ENCODE data around the gene FRYL.
"Not testable (repeated sequence)": the region's sequence is repeated elsewhere in the genome, so short reads cannot be mapped to it uniquely, and the experiment has no call there.

The FRYL gene

DNA sequence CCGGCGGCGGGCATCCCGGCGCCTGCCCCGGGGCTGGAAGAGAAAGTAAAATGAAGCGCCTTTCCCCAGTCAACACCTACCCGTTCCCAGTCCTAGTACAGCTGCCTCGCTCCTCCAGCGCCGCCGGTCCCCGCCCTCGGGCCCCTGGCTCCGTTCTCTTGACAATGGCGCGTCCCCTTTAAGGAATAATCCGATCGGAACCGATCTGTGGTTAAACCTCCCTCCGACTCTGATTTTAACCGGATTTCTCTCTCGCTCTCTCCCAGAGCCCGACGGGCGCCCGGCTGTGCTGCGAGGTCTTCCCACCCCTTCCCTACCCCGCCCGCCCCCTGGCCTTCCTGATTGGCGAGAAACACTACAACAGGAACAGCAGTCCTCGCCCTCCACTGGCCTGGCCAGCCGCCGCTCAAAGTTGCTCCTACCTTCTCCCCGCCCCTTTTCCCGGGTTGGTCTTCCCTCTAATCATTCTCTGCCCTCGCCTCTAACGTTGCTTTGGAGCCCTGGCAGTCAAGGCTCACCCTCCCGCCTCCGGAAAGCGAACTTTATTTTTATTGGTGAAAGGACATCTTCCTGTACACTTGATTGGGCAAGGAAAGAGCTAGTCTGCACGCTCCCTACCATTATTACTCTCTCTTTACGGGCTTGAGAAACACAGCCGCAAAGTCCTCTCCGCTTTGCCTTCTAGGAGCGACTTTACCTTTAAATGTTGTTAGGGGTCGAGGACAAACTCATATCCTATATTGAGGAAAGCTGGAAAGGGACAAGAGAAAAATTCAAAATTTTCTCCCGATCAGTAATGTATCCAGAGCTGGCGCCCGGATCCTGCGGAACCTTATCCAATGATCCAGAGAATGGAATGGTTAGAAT is at the start of gene FRYL:
TSS of gene FRYL (minus strand) at position 282 of the 867 bp plus-strand sequence. CDS start 145,869 bp downstream, outside the sequence.
- peak; percentile 92 to 99 for DNase-seq (ENCODE audit: extremely low read depth in 1 of 2, low read depth in 1 of 2)

GRCh38 chr4:48827622-48828021 is 47.5 kb upstream of the FRYL start:
- DNase-seq (ENCODE audit: extremely low read depth in 1 of 2, low read depth in 1 of 2): no peak

GRCh38 chr4:48821431-48821830 is 41.4 kb upstream of the FRYL start:
- DNase-seq (ENCODE audit: extremely low read depth in 1 of 2, low read depth in 1 of 2): not testable (repeated sequence)

- DNase-seq (ENCODE audit: extremely low read depth in 1 of 2, low read depth in 1 of 2): no peak
These were observed 36.9 kb upstream of the FRYL start for GRCh38 chr4:48816971-48817370.

DNA sequence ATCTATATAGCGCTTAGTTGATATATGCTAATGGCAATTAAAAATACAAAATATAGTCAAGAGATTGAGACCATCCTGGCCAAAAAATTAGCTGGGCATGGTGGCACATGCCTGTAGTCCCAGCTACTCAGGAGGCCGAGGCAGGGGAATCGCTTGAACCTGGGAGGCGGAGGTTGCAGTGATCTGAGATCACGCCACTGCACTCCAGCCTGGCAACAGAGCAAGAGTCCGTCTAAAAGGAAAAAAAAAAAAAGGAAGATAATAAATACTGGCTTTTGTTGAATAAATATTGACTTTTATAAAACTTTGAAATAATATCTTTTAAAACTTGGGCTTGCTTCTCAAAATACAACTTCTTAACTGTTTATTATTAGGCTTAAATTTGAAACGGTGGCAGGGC is 36.2 kb upstream of the FRYL start:
- DNase-seq (ENCODE audit: extremely low read depth in 1 of 2, low read depth in 1 of 2): not testable (repeated sequence)

DNA sequence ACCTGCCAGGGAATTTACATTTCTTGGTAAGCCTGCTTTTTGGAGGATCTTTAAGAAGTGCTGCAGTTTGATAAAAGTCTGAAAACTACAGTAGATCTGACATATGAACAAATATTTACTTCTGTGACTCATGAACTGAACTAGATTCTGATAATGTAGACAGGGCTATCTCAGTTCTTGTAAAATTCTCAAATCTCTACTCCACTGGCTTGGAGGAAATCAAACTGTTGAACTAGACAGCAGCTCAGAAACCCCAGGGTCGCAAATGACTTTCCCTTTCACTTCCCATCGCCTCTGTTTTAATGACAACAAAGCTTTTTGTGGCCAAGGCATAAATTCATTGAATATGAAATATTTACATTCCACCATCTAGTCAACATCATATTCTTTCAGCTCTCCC is 35.4 kb upstream of the FRYL start:
- DNase-seq (ENCODE audit: extremely low read depth in 1 of 2, low read depth in 1 of 2): no peak

DNA sequence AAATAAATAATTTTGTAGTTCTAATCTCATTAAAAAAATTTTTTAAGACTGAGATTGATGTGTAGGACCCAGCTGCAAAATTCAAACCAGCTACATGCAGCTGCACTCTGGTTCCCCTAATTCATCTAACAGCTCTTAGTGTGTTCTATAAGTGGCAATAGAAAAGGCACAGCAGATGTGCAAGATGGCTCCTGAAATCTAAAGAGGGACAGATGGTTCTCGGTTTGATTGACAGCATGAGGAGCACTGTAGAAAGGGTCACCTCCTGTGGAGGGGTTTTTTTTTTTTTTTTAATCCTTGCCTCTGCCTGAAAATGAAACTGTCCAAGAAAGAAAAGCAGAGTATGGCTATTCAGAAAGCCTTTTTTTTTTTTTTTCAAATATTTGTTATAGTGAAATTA is 33.9 kb upstream of the FRYL start:
- no peak for DNase-seq (ENCODE audit: extremely low read depth in 1 of 2, low read depth in 1 of 2)

- no peak for DNase-seq (ENCODE audit: extremely low read depth in 1 of 2, low read depth in 1 of 2)
These were observed 32.8 kb upstream of the FRYL start for GRCh38 chr4:48812866-48813265.

GRCh38 chr4:48804584-48805301 is 24.7 kb upstream of the FRYL start:
- DNase-seq (ENCODE audit: extremely low read depth in 1 of 2, low read depth in 1 of 2): no peak

- no peak for DNase-seq (ENCODE audit: extremely low read depth in 1 of 2, low read depth in 1 of 2)
These were observed 21.1 kb upstream of the FRYL start for GRCh38 chr4:48801016-48801715.

DNA sequence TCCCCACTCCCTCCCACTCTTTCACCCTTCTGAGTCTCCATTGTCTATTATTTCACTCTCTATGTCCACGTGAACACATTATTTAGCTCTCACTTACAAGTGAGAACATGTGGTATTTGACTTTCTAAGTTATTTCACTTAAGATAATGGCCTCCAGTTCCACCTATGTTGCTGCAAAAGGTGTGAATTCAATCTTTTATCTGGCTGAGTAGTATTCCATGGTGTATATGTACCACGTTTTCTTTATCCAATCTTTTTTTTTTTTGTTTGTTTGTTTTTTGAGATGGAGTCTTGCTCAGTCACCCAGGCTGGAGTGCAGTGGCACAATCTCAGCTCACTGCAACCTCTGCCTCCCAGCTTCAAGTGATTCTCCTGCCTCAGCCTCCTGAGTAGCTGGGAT is 20.1 kb upstream of the FRYL start:
- not testable (repeated sequence) for DNase-seq (ENCODE audit: extremely low read depth in 1 of 2, low read depth in 1 of 2)

DNA sequence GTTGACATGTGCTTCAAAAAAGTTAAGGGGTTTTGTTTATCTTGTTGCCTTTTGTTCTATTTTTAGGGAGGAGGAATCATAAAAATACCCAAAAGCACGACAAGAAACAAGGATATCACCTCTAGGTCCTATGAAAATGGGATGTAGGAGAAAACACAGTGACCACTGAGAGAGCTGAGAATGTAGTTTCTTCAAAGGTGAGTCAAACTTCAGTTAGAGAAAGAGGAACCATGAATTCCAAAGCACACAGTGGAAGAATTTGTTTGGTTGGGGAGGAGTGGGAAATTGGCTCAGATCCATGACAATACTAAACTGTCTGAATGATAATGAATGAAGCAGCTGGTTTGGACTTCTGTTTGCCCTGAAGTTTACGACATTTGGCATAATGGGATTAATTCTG is 19.1 kb upstream of the FRYL start:
- no peak for DNase-seq (ENCODE audit: extremely low read depth in 1 of 2, low read depth in 1 of 2)

GRCh38 chr4:48798117-48798516 is 18.0 kb upstream of the FRYL start:
- DNase-seq (ENCODE audit: extremely low read depth in 1 of 2, low read depth in 1 of 2): no peak

DNA sequence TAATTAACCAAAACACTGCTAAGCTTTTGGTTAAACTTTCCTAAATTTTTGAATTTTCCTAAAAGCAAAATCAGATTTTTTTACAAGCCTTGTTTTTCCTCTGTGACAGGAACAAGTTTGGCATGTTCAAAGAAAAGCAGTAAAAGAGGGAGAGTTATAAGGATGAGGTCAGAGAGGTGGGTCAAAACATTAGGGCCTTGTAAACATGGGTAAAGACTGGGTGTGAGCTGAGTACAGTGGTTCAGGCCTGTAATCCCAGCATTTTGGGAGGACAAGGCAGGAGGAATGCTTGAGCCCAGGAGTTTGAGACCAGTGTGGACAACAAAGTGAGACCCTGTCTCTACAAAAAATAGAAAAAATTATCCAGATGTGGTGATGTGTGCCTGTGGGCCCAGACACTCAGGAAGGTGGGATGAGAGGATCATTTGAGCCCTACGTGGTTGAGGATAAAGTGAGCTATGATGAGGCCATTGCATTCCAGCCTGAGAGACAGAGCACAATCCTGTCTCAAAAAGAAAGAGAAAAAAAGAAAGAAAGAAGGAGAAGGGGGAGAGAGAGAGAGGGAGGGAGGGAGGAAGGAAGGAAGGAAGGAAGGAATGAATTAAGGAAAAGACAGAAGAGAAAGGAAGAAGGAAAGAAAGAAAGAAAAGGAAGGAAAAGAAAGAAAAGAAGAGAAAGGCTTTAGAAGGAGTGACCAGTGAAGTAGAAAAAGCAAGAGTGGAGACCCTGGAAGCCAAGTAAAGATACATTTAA is 17.0 kb upstream of the FRYL start:
- DNase-seq (ENCODE audit: extremely low read depth in 1 of 2, low read depth in 1 of 2): no peak

DNA sequence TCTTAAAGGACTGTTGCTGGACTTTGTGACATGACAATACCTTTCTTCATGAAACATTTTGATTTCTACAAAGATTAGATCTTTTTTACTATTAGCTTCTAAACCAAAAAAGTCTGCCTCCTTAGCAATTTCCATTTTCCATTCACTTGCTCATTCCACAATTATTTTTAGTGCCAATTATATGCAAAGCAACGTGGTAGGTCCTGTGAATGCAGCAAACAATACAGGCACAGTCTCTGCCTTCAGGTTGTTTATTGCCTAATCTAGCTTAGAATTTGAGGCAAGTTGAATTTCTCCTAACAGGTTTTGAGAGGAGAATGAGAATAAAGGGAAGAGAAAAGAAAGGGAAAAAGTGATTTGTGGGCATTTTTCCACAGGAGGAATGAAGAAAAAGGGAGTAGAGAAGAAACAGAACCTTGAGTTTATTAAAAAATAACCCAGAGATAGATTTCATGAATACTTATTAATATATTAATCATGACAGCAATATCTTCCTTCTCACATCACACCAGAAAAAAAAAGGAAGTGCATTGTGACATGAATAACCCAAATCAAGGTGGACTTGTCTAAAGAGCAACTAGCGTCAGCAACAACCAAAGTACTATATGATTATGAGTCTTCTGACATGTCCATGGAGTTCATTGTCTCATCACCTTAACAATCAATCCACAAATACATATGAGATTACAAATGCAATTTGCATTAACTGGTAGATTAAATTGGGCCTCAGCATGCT is 16.3 kb upstream of the FRYL start:
- DNase-seq (ENCODE audit: extremely low read depth in 1 of 2, low read depth in 1 of 2): no peak

- no peak for DNase-seq (ENCODE audit: extremely low read depth in 1 of 2, low read depth in 1 of 2)
These were observed 15.0 kb upstream of the FRYL start for GRCh38 chr4:48795108-48795507.

DNA sequence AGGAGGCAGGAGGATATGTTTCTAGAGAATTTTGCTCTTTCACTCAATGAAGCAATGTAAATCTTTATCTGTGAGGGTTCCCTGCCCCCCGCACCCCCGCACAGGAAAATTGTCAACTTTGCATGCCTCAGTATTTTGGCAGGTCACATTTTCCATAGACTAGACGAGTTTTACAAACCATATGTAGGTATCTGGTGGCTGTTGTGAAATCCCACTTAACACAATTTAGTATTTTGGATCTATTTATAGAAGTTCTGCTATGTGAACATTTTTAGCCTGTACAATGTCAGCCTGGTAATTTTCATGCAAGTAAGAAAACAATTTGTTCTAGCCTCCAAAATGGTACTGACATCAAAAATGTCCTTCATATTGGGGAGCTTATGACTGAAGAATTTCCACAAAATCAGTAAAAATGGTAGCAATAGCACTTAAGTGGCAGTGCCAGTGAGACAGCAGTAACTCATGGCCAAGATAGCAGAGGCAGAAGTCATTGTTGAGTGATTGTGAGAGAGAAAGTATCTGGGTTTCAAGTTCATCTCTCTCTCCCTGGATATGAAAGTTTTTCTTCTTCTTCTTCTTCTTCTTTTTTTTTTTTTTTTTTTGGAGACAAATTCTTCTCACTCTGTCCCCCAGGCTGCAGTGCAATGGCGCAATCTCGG is 12.4 kb upstream of the FRYL start:
- no peak for DNase-seq (ENCODE audit: extremely low read depth in 1 of 2, low read depth in 1 of 2)

DNA sequence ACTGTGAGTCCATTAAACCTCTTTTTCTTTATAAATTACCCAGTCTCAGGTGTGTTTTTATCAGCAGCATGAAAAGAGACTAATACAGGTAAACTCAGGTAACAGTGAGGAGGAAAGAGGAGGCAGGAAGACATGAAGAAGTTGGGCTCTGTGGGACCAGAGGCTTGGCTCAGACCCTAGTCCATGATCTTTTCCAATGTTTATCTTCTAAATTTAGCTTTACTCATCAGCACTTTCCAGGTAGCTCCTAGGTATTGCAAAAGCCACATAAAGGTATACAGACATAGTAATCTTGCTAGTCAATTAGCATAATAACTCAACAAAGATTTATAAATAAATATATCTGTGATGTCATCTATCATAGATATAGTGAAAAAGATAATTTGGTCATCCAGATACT is 11.2 kb upstream of the FRYL start:
- no peak for DNase-seq (ENCODE audit: extremely low read depth in 1 of 2, low read depth in 1 of 2)

DNA sequence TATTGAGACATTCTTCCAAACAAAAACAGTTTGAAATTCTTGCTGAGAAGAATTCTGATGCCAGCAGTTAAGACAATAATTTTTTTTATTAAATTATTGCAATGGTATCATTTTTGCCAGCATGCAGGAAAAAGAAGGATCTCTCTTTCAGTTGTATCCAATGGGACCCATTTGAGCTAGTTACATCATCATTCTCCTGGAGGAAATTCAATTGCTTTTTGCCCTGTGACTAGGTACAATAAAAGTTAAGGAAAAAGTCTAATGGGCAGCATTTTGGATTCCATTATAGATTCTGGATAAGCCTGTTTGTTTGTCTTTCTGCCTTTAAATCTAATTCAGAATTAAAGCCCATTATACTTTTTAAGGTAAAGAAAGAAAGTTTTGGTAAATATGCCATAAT is 10.5 kb upstream of the FRYL start:
- DNase-seq (ENCODE audit: extremely low read depth in 1 of 2, low read depth in 1 of 2): no peak

DNA sequence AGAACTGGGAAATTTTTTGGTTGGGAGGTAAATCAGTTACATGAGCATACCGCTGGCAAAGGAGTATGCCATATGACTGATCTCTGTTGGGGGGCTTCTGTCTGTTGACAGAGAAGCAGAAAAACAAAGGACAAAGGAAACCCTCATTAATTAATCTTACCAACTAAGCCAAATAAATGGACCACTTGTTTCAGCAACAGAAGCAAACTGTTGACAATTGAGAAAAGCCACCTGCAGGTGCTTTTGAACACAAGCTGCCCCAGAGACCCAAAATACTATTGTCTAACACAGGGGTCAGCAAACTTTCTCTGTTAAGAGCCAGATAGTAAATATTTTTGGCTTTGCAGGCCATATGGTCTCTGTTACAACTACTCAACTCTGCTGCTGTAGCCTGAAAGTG is 7.0 kb upstream of the FRYL start:
- DNase-seq (ENCODE audit: extremely low read depth in 1 of 2, low read depth in 1 of 2): no peak
